ENCODE results near the gene LTBP4.

LTBP4 gene

GRCh38 chr19:40610396-40611064, 9.4 kb downstream of the LTBP4 start:
- Histone ChIP-seq H3K4me1 (peaks cover 63% of the 10 kb centered on the region), H3K4me2 (peak overlapping the region; percentile 99), H3K27me3 (no peaks in the 10 kb centered on the region), H3K27ac (peak overlapping the region; percentile 82), H3K9me3 (no peaks in the 10 kb centered on the region), H3K9ac (peak overlapping the region; percentile 82; the same call in 1 of the 2 replicates), H4K20me1 (0 out of 2 replicates have a peak, but pooled peaks cover 4% of the 10 kb centered on the region), H3K4me3 (peak overlapping the region; percentile 72), H3K36me3 (peaks cover 2% of the 10 kb centered on the region; the same call in 1 of the 2 replicates)
- TF ChIP-seq Cebpa-rat (IDR thresholded peaks at IDR 0.05): no peak

DNA sequence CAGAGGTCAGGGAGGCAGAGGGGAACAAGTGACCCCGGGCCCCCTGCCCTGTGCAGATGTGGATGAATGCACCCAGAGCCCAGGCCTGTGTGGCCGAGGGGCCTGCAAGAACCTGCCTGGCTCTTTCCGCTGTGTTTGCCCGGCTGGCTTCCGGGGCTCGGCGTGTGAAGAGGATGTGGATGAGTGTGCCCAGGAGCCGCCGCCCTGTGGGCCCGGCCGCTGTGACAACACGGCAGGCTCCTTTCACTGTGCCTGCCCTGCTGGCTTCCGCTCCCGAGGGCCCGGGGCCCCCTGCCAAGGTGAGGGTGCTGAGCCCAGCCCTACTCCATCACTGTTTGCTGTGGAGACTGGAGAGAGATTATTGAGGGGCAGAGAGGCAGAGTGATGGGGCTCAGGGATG, 9.9 kb downstream of the LTBP4 start:
- Histone ChIP-seq H3K36me3 (peaks cover 8% of the 10 kb centered on the region), H4K20me1 (peaks cover 9% of the 10 kb centered on the region; the same call in 1 of the 2 replicates), H3K4me3 (peak overlapping the region; percentile 72), H3K27ac (peak overlapping the region; percentile 82), H3K9me3 (no peaks in the 10 kb centered on the region), H3K27me3 (no peaks in the 10 kb centered on the region), H3K9ac (peak overlapping the region; percentile 82; the same call in 1 of the 2 replicates), H3K4me1 (peaks cover 62% of the 10 kb centered on the region), H3K4me2 (peak overlapping the region; percentile 99)
- no peak for TF ChIP-seq Cebpa-rat (IDR thresholded peaks at IDR 0.05)

- Histone ChIP-seq H3K4me1 (peaks cover 53% of the 10 kb centered on the region), H3K4me3 (no peak overlapping the region), H3K9ac (no peak overlapping the region), H4K20me1 (peaks cover 11% of the 10 kb centered on the region; the same call in 1 of the 2 replicates), H3K9me3 (no peaks in the 10 kb centered on the region), H3K4me2 (0 out of 2 replicates have a peak overlapping the region, but pooled peaks have one; percentile 99), H3K36me3 (peaks cover 18% of the 10 kb centered on the region), H3K27ac (no peak overlapping the region), H3K27me3 (no peaks in the 10 kb centered on the region)
- TF ChIP-seq Cebpa-rat (IDR thresholded peaks at IDR 0.05): no peak
Observed at GRCh38 chr19:40611900-40612698, 10.9 kb downstream of the LTBP4 start.

DNA sequence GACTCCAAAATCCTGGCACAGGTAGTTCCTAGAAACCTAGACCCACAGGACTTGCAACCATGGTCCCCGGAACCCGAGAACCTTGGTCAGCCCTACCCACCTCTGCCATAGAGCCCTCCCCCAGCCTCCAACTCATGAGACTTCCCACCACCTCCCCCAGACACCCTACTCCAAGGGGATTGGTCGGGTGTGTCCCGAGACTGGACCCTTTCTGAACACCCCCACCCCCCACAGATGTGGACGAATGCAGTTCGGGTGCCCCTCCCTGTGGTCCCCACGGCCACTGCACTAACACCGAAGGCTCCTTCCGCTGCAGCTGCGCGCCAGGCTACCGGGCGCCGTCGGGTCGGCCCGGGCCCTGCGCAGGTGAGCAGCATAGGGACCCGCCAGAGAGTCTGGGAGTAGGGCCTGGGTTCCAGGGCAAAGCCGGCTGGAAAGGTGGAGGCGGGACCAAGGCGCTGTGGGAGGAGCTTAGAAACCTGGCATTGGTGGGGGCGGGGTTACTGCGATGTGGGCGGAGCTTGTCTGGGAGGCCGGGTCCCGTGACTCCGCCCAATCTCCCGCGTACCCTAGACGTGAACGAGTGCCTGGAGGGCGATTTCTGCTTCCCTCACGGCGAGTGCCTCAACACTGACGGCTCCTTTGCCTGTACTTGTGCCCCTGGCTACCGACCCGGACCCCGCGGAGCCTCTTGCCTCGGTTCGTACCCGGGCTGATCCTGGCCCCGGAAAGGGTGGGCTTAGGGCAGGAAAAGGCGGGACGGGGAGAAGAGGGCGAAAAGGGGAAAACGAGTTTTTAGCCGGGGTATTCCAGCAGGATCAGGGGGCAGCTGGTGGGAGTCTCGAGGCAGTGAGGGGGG, 11.9 kb downstream of the LTBP4 start:
- Histone ChIP-seq H4K20me1 (peaks cover 11% of the 10 kb centered on the region; the same call in 1 of the 2 replicates), H3K4me1 (peaks cover 53% of the 10 kb centered on the region), H3K36me3 (peaks cover 25% of the 10 kb centered on the region), H3K27me3 (no peaks in the 10 kb centered on the region), H3K4me2 (peak overlapping the region; percentile 98), H3K9me3 (no peaks in the 10 kb centered on the region), H3K27ac (peak overlapping the region; percentile 78), H3K4me3 (peak overlapping the region; percentile 84), H3K9ac (peak overlapping the region; percentile 84)
- TF ChIP-seq Cebpa-rat (IDR thresholded peaks at IDR 0.05): no peak

DNA sequence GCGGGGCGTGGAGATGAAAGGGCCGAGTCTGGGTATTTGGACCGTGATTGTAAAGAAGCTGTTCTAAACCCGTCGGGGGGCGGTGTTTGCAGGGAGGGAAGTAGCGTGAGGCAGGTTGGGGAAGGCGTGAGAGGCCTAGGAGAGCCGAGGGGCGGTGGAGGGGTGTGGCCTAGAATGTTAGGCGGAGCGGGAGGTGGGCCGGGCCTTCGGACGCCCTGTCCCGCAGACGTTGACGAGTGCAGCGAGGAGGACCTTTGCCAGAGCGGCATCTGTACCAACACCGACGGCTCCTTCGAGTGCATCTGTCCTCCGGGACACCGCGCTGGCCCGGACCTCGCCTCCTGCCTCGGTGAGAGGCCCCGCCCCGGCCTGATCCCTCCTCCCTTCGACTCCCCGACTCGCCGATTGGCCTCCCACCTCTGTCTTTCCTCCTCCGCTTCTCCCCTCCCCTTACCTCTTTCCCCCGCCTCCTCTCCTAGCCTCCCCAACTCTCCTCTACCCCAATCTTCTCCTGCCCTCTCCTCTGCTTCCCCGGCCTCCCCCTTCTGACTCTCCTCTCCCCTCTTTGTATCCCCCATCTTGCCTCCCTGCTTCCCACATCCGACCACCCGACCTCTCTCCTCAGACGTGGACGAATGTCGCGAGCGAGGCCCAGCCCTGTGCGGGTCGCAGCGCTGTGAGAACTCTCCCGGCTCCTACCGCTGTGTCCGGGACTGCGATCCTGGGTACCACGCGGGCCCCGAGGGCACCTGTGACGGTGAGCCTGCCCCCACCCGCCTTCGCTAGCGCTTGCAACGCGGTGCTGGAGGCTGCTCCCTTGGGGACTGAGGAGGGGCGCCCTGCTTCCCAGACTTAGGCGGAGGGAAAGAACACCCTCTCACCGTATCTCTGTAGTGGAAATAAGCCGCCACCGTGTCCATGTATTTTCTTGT, 12.8 kb downstream of the LTBP4 start:
- H3K9me3 ChIP-seq: no peaks in the 10 kb centered on the region
- no peak for TF ChIP-seq Cebpa-rat (IDR thresholded peaks at IDR 0.05)
- H3K27me3 ChIP-seq: no peaks in the 10 kb centered on the region
- peaks cover 46% of the 10 kb centered on the region for H3K4me1 ChIP-seq
- H3K9ac ChIP-seq: peak overlapping the region; percentile 84
- peaks cover 11% of the 10 kb centered on the region; the same call in 1 of the 2 replicates for H4K20me1 ChIP-seq
- peak overlapping the region; percentile 78 for H3K27ac ChIP-seq
- H3K4me3 ChIP-seq: peak overlapping the region; percentile 84
- peak overlapping the region; percentile 98 for H3K4me2 ChIP-seq
- H3K36me3 ChIP-seq: peaks cover 34% of the 10 kb centered on the region

- Histone ChIP-seq H3K27me3 (no peaks in the 10 kb centered on the region), H3K9ac (peak overlapping the region; percentile 84), H3K27ac (peak overlapping the region; percentile 78), H3K4me3 (peak overlapping the region; percentile 84), H3K36me3 (peaks cover 43% of the 10 kb centered on the region), H3K9me3 (no peaks in the 10 kb centered on the region), H3K4me1 (peaks cover 38% of the 10 kb centered on the region), H4K20me1 (peaks cover 11% of the 10 kb centered on the region; the same call in 1 of the 2 replicates), H3K4me2 (peak overlapping the region; percentile 98)
- TF ChIP-seq Cebpa-rat (IDR thresholded peaks at IDR 0.05): no peak
Observed at GRCh38 chr19:40614622-40615411, 13.6 kb downstream of the LTBP4 start.

GRCh38 chr19:40616178-40616577, 15.0 kb downstream of the LTBP4 start:
- Histone ChIP-seq H3K27ac (no peak overlapping the region), H3K36me3 (peaks cover 57% of the 10 kb centered on the region), H3K4me2 (no peak overlapping the region), H3K4me3 (no peak overlapping the region), H3K9ac (no peak overlapping the region), H3K27me3 (no peaks in the 10 kb centered on the region), H3K4me1 (peaks cover 26% of the 10 kb centered on the region), H3K9me3 (no peaks in the 10 kb centered on the region), H4K20me1 (peaks cover 13% of the 10 kb centered on the region; the same call in 1 of the 2 replicates)
- no peak for TF ChIP-seq Cebpa-rat (IDR thresholded peaks at IDR 0.05)

DNA sequence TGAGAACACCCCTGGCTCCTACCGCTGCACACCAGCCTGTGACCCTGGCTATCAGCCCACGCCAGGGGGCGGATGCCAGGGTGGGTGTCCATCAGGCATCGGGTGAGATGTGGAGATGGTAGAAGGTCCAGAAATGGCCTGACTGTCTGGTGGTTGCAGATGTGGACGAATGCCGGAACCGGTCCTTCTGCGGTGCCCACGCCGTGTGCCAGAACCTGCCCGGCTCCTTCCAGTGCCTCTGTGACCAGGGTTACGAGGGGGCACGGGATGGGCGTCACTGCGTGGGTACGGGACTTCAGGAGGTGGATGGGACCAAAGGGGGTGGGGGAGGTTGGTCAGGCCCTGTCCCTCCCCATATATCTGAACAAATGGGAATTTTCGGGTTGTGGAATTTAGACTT, 15.8 kb downstream of the LTBP4 start:
- no peaks in the 10 kb centered on the region for H3K27me3 ChIP-seq
- H4K20me1 ChIP-seq: peaks cover 18% of the 10 kb centered on the region; the same call in 1 of the 2 replicates
- TF ChIP-seq Cebpa-rat (IDR thresholded peaks at IDR 0.05): no peak
- no peak overlapping the region for H3K4me2 ChIP-seq
- H3K4me3 ChIP-seq: no peak overlapping the region
- peaks cover 64% of the 10 kb centered on the region for H3K36me3 ChIP-seq
- H3K4me1 ChIP-seq: peaks cover 19% of the 10 kb centered on the region
- no peaks in the 10 kb centered on the region for H3K9me3 ChIP-seq
- no peak overlapping the region for H3K9ac ChIP-seq
- no peak overlapping the region for H3K27ac ChIP-seq

Measured in BLaER1 (cell line).